Measurements from ENCODE around the gene AWAT1.

Gene AWAT1

GRCh38 chrX:70254909-70255308 lies 20.5 kb downstream of the AWAT1 start:
- no peaks in the 10 kb centered on the region for H3K4me1 ChIP-seq (ENCODE audit: insufficient read depth, low read length)
- no peaks in the 10 kb centered on the region for H4K20me1 ChIP-seq (ENCODE audit: insufficient read depth, low read length)
- H3K27ac ChIP-seq (ENCODE audit: low read length) = no peak overlapping the region
- no peaks in the 10 kb centered on the region for H3K79me2 ChIP-seq (ENCODE audit: insufficient read depth, low read length)
- no peak for DNase-seq
- no peak overlapping the region for H3K4me3 ChIP-seq (ENCODE audit: low read depth in 1 of 2, low read length in 2 of 2)
- H3K4me2 ChIP-seq (ENCODE audit: insufficient read depth, low read length) = no peak overlapping the region
- ATAC-seq (ENCODE audit: insufficient read depth, low read depth) = no peak
- TF ChIP-seq EZH2 (IDR thresholded peaks at IDR 0.05; ENCODE audit: borderline replicate concordance, low read depth, low read length, severe bottlenecking) = no peak
- TF ChIP-seq, protein P1, sequence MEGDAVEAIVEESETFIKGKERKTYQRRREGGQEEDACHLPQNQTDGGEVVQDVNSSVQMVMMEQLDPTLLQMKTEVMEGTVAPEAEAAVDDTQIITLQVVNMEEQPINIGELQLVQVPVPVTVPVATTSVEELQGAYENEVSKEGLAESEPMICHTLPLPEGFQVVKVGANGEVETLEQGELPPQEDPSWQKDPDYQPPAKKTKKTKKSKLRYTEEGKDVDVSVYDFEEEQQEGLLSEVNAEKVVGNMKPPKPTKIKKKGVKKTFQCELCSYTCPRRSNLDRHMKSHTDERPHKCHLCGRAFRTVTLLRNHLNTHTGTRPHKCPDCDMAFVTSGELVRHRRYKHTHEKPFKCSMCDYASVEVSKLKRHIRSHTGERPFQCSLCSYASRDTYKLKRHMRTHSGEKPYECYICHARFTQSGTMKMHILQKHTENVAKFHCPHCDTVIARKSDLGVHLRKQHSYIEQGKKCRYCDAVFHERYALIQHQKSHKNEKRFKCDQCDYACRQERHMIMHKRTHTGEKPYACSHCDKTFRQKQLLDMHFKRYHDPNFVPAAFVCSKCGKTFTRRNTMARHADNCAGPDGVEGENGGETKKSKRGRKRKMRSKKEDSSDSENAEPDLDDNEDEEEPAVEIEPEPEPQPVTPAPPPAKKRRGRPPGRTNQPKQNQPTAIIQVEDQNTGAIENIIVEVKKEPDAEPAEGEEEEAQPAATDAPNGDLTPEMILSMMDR (IDR thresholded peaks at IDR 0.05; ENCODE audit: borderline replicate concordance, extremely low read depth, low read length, poor library complexity, severe bottlenecking) = no peak
- H3K9ac ChIP-seq (ENCODE audit: low read depth, low read length) = no peak overlapping the region
- H3K36me3 ChIP-seq (ENCODE audit: insufficient read depth, low read length) = no peaks in the 10 kb centered on the region
- H2AFZ ChIP-seq (ENCODE audit: low read depth, low read length) = no peak overlapping the region
- H3K9me3 ChIP-seq (ENCODE audit: insufficient read depth, low read length, severe bottlenecking) = no peaks in the 10 kb centered on the region
- H3K27me3 ChIP-seq (ENCODE audit: insufficient read depth, low read length, poor library complexity) = no peaks in the 10 kb centered on the region

GRCh38 chrX:70255452-70255851 lies 21.0 kb downstream of the AWAT1 start:
- TF ChIP-seq, protein P1 (IDR thresholded peaks at IDR 0.05; ENCODE audit: borderline replicate concordance, extremely low read depth, low read length, poor library complexity, severe bottlenecking) = no peak
- no peak for TF ChIP-seq EZH2 (IDR thresholded peaks at IDR 0.05; ENCODE audit: borderline replicate concordance, low read depth, low read length, severe bottlenecking)
- no peaks in the 10 kb centered on the region for H3K27me3 ChIP-seq (ENCODE audit: insufficient read depth, low read length, poor library complexity)
- no peak overlapping the region for H3K27ac ChIP-seq (ENCODE audit: low read length)
- ATAC-seq (ENCODE audit: insufficient read depth, low read depth) (no peak), DNase-seq (no peak)
- H2AFZ ChIP-seq (ENCODE audit: low read depth, low read length) = no peak overlapping the region
- H3K36me3 ChIP-seq (ENCODE audit: insufficient read depth, low read length) = no peaks in the 10 kb centered on the region
- H3K4me3 ChIP-seq (ENCODE audit: low read depth in 1 of 2, low read length in 2 of 2) = no peak overlapping the region
- H3K4me2 ChIP-seq (ENCODE audit: insufficient read depth, low read length) = no peak overlapping the region
- no peaks in the 10 kb centered on the region for H3K79me2 ChIP-seq (ENCODE audit: insufficient read depth, low read length)
- no peaks in the 10 kb centered on the region for H3K4me1 ChIP-seq (ENCODE audit: insufficient read depth, low read length)
- no peaks in the 10 kb centered on the region for H4K20me1 ChIP-seq (ENCODE audit: insufficient read depth, low read length)
- no peak overlapping the region for H3K9ac ChIP-seq (ENCODE audit: low read depth, low read length)
- no peaks in the 10 kb centered on the region for H3K9me3 ChIP-seq (ENCODE audit: insufficient read depth, low read length, severe bottlenecking)

GRCh38 chrX:70257423-70258288 lies 23.2 kb downstream of the AWAT1 start:
- TF ChIP-seq EZH2 (IDR thresholded peaks at IDR 0.05; ENCODE audit: borderline replicate concordance, low read depth, low read length, severe bottlenecking) = no peak
- TF ChIP-seq, protein P1 (IDR thresholded peaks at IDR 0.05; ENCODE audit: borderline replicate concordance, extremely low read depth, low read length, poor library complexity, severe bottlenecking) = no peak
- no peaks in the 10 kb centered on the region for H3K27me3 ChIP-seq (ENCODE audit: insufficient read depth, low read length, poor library complexity)
- H2AFZ ChIP-seq (ENCODE audit: low read depth, low read length) = no peak overlapping the region
- H3K36me3 ChIP-seq (ENCODE audit: insufficient read depth, low read length) = no peaks in the 10 kb centered on the region
- no peak overlapping the region for H3K27ac ChIP-seq (ENCODE audit: low read length)
- H3K4me3 ChIP-seq (ENCODE audit: low read depth in 1 of 2, low read length in 2 of 2) = no peak overlapping the region
- H3K9me3 ChIP-seq (ENCODE audit: insufficient read depth, low read length, severe bottlenecking) = no peaks in the 10 kb centered on the region
- no peaks in the 10 kb centered on the region for H4K20me1 ChIP-seq (ENCODE audit: insufficient read depth, low read length)
- no peak overlapping the region for H3K9ac ChIP-seq (ENCODE audit: low read depth, low read length)
- H3K4me2 ChIP-seq (ENCODE audit: insufficient read depth, low read length) = no peak overlapping the region
- ATAC-seq (ENCODE audit: insufficient read depth, low read depth) = no peak
- DNase-seq = no peak
- no peaks in the 10 kb centered on the region for H3K4me1 ChIP-seq (ENCODE audit: insufficient read depth, low read length)
- H3K79me2 ChIP-seq (ENCODE audit: insufficient read depth, low read length) = no peaks in the 10 kb centered on the region
